Mesendoderm (in vitro differentiated cells): ENCODE results near the gene IQSEC1.

ENCODE experiments used
- DNase-seq: peaks from one replicate; pipeline ENCODE4 v3.0.0; 2013
- H2AK5ac ChIP-seq: 2 replicates; pipeline ENCODE4 v1.6.1; 2013; ENCODE audit warnings: low read length, inconsistent platforms
- H2BK120ac ChIP-seq: 2 replicates; pipeline ENCODE4 v1.6.1; 2013; ENCODE audit warnings: low read depth, mild to moderate bottlenecking, low read length, moderate library complexity, mixed read lengths
- H2BK15ac ChIP-seq: replicated peaks from 2 replicates; pipeline ENCODE4 v1.6.1; 2013; ENCODE audit warnings: low read depth, mild to moderate bottlenecking, moderate library complexity
- H2BK5ac ChIP-seq: 2 replicates; pipeline ENCODE4 v1.6.1; 2013; ENCODE audit warnings: low read length, inconsistent platforms
- H3K18ac ChIP-seq: 2 replicates; pipeline ENCODE4 v1.6.1; 2013; ENCODE audit warnings: mild to moderate bottlenecking, low read length, mixed read lengths
- H3K23ac ChIP-seq: one replicate; pipeline ENCODE4 v1.6.1; 2013; ENCODE audit warnings: low read length
- H3K27ac ChIP-seq: 2 replicates; pipeline ENCODE4 v1.5.1; 2013; ENCODE audit warnings: low read depth, mild to moderate bottlenecking, inconsistent platforms, low read length, moderate library complexity
- H3K27me3 ChIP-seq: 2 replicates; pipeline ENCODE4 v1.6.1; 2013; ENCODE audit warnings: low read length, control low read depth, mild to moderate bottlenecking, inconsistent platforms; ENCODE audit not compliant: insufficient read depth, poor library complexity
- H3K36me3 ChIP-seq: 2 replicates; pipeline ENCODE4 v1.6.1; 2013; ENCODE audit warnings: low read length, inconsistent platforms; ENCODE audit not compliant: control insufficient read depth, insufficient read depth
- H3K4ac ChIP-seq: one replicate; pipeline ENCODE4 v1.6.1; 2013; ENCODE audit warnings: low read depth, mild to moderate bottlenecking, low read length, moderate library complexity
- H3K4me1 ChIP-seq: 2 replicates; pipeline ENCODE4 v1.6.1; 2013; ENCODE audit warnings: low read depth, low read length, inconsistent platforms; ENCODE audit not compliant: control insufficient read depth
- H3K4me2 ChIP-seq: 2 replicates; pipeline ENCODE4 v1.6.1; 2013; ENCODE audit warnings: low read length
- H3K4me3 ChIP-seq: 2 replicates; pipeline ENCODE4 v1.5.1; 2013; ENCODE audit warnings: mild to moderate bottlenecking, low read length
- H3K56ac ChIP-seq: one replicate; pipeline ENCODE4 v1.6.1; 2013; ENCODE audit warnings: low read length
- H3K79me1 ChIP-seq: 2 replicates; pipeline ENCODE4 v1.6.1; 2013; ENCODE audit warnings: low read length, inconsistent platforms
- H3K79me2 ChIP-seq: 2 replicates; pipeline ENCODE4 v1.6.1; 2013; ENCODE audit warnings: mild to moderate bottlenecking, low read length; ENCODE audit not compliant: control insufficient read depth, insufficient read depth
- H3K9ac ChIP-seq: 2 replicates; pipeline ENCODE4 v1.6.1; 2013; ENCODE audit warnings: low read length, inconsistent platforms
- H4K5ac ChIP-seq: one replicate; pipeline ENCODE4 v1.6.1; 2013; ENCODE audit warnings: low read length
- H4K8ac ChIP-seq: one replicate; pipeline ENCODE4 v1.6.1; 2013; ENCODE audit warnings: low read depth, mild to moderate bottlenecking, control low read depth, low read length, moderate library complexity
- WGBS: extraction: QIAGEN DNeasy Blood & Tissue Kit; methylation state at CpG from one replicate; pipeline ENCODE4 v1.1.7; 2013; ENCODE audit warnings: low lambda C conversion rate, missing lambda C conversion rate; ENCODE audit not compliant: insufficient coverage; ENCODE audit errors: extremely low coverage; 5-methylcytosine and 5-hydroxymethylcytosine counted together

Gene IQSEC1

DNA sequence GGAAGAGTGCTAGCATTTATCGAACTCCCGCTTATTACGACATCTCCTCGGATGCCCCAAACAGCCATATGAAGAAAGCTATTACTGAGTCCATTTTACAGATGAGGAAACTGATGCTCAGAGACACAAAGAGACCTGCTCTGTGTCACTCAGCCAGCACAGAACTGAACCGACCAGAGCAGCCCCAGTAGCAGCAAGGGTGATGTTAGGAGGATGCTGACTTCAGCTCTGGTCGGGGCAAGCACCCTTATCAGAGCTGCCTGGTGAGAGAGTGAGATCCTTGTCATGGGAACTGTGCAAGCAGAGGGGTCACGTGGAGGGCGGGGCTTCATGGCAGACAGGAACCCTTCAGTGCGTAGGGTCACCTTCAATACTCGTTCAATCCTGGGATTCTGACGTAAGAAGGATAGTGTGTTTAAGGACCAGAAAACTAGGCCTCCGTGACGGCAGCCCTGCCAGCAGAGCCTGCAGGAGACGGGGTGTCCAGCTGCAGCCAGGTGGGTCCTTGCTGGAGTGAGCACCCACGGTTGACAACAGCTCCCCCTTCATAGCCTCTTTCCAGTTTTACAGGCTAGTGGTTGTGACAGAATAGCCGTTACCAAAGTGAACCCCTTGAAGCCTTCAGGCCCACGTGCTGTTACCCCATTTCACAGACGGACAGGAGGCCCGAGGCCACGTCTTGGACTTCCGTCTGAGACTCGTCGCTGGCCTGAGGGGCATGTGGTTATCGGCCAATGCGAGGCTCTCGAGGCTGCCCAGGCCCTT lies 12.0 kb upstream of the IQSEC1 start:
- no peak overlapping the region for H3K56ac ChIP-seq
- no peak overlapping the region for H3K23ac ChIP-seq
- H4K5ac ChIP-seq = no peak overlapping the region
- H3K18ac ChIP-seq = no peak overlapping the region
- no peak overlapping the region for H3K4me2 ChIP-seq
- H3K79me2 ChIP-seq = no peaks in the 10 kb centered on the region
- WGBS = no CpG with 5 or more reads among the region's 26 CpGs
- no peaks in the 10 kb centered on the region for H3K4me1 ChIP-seq
- no peaks in the 10 kb centered on the region for H3K27me3 ChIP-seq
- H3K36me3 ChIP-seq = no peaks in the 10 kb centered on the region
- no peak overlapping the region for H4K8ac ChIP-seq
- no peak overlapping the region for H2BK15ac ChIP-seq
- no peak overlapping the region for H3K27ac ChIP-seq
- no peak overlapping the region for H3K4ac ChIP-seq
- no peak overlapping the region for H2BK120ac ChIP-seq
- no peaks in the 10 kb centered on the region for H3K79me1 ChIP-seq
- no peak overlapping the region for H3K9ac ChIP-seq
- no peak overlapping the region for H2AK5ac ChIP-seq
- no peak overlapping the region for H2BK5ac ChIP-seq
- H3K4me3 ChIP-seq = no peak overlapping the region
- DNase-seq = no peak

DNA sequence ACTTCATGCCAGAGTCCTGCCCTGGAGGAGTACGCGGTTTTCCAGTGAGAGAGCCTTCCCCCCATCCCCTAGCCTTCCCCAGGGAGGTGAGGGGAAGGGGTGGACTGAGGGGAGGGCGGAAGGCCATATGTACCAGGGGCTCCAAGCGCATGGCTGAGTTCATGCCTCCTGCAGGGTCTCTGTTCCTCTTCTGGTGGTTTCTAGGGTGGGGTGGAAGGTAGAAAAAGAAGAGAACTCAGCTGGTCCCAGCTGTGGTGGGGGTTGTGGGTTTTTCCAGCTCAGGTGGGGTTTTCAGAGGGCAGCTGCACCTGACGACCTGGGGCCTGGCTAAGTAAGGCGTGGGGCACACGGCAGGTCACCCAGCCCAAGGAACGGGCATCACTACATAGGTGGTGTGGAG lies 10.7 kb upstream of the IQSEC1 start:
- Histone ChIP-seq H2BK5ac (no peak overlapping the region), H3K4me2 (no peak overlapping the region), H3K9ac (no peak overlapping the region), H3K79me1 (no peaks in the 10 kb centered on the region), H3K36me3 (no peaks in the 10 kb centered on the region), H2AK5ac (no peak overlapping the region), H3K4ac (no peak overlapping the region), H2BK120ac (no peak overlapping the region), H4K5ac (no peak overlapping the region), H3K79me2 (no peaks in the 10 kb centered on the region), H3K23ac (no peak overlapping the region), H2BK15ac (no peak overlapping the region), H3K27me3 (no peaks in the 10 kb centered on the region), H4K8ac (no peak overlapping the region), H3K4me1 (no peaks in the 10 kb centered on the region), H3K27ac (no peak overlapping the region), H3K4me3 (no peak overlapping the region), H3K56ac (no peak overlapping the region), H3K18ac (no peak overlapping the region)
- no CpG with 5 or more reads among the region's 8 CpGs for WGBS
- no peak for DNase-seq

DNA sequence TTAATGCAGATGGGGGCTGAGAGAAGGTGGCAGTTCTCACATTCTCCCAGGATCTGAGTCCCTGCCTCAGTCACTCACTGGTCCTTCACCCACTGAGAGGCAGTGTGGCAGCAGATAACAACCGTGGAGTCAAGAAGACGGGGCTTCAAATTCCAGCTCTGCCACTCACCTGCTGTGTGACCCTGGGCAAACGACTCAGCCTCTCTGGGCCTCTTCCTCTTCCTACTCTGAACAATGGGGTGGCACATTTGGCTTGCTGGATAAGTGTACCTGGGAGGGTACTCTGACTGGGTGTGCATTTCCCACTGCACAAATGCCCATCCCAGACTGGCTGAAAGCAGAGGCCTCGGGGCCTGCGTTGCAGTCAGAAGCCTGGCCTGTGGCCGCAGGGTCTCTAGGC lies 10.0 kb upstream of the IQSEC1 start:
- Histone ChIP-seq H3K56ac (no peak overlapping the region), H2BK5ac (no peak overlapping the region), H4K5ac (no peak overlapping the region), H3K9ac (no peak overlapping the region), H3K4me3 (no peak overlapping the region), H2BK120ac (no peak overlapping the region), H2AK5ac (no peak overlapping the region), H3K27ac (no peak overlapping the region), H3K4me1 (no peaks in the 10 kb centered on the region), H2BK15ac (no peak overlapping the region), H4K8ac (no peak overlapping the region), H3K4me2 (no peak overlapping the region), H3K79me2 (no peaks in the 10 kb centered on the region), H3K36me3 (no peaks in the 10 kb centered on the region), H3K79me1 (no peaks in the 10 kb centered on the region), H3K18ac (no peak overlapping the region), H3K4ac (no peak overlapping the region), H3K23ac (no peak overlapping the region), H3K27me3 (no peaks in the 10 kb centered on the region)
- no CpG with 5 or more reads among the region's 6 CpGs for WGBS
- no peak for DNase-seq

DNA sequence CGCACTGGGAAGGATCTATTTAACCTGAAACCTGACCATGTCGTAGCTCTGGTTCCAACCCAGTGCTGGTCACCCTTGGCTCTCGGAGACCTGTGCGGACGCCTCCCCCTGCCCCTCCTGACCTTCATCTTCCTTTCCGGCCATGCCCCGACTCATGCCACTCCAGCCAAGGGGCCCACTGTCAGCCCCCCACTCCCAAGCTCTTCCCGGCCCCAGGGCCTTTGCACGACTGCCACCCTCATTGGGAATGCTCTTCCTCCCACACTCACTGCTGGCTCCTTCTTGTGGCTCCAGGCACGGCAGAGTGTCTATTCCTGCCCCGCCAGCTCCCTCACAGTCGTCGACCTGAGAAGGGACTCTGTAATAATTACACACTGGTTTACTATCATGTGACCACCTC lies 9.4 kb upstream of the IQSEC1 start:
- H3K56ac ChIP-seq = no peak overlapping the region
- H3K4ac ChIP-seq = no peak overlapping the region
- H2BK15ac ChIP-seq = no peak overlapping the region
- H2BK5ac ChIP-seq = no peak overlapping the region
- no peak overlapping the region for H3K27ac ChIP-seq
- H3K4me2 ChIP-seq = no peak overlapping the region
- no peak overlapping the region for H2AK5ac ChIP-seq
- no peak overlapping the region for H3K23ac ChIP-seq
- no peaks in the 10 kb centered on the region for H3K79me2 ChIP-seq
- H3K4me1 ChIP-seq = no peaks in the 10 kb centered on the region
- WGBS = no CpG with 5 or more reads among the region's 13 CpGs
- no peak overlapping the region for H4K5ac ChIP-seq
- no peak for DNase-seq
- H4K8ac ChIP-seq = no peak overlapping the region
- no peaks in the 10 kb centered on the region for H3K36me3 ChIP-seq
- H2BK120ac ChIP-seq = no peak overlapping the region
- no peak overlapping the region for H3K4me3 ChIP-seq
- no peaks in the 10 kb centered on the region for H3K79me1 ChIP-seq
- H3K18ac ChIP-seq = no peak overlapping the region
- H3K9ac ChIP-seq = no peak overlapping the region
- no peaks in the 10 kb centered on the region for H3K27me3 ChIP-seq

DNA sequence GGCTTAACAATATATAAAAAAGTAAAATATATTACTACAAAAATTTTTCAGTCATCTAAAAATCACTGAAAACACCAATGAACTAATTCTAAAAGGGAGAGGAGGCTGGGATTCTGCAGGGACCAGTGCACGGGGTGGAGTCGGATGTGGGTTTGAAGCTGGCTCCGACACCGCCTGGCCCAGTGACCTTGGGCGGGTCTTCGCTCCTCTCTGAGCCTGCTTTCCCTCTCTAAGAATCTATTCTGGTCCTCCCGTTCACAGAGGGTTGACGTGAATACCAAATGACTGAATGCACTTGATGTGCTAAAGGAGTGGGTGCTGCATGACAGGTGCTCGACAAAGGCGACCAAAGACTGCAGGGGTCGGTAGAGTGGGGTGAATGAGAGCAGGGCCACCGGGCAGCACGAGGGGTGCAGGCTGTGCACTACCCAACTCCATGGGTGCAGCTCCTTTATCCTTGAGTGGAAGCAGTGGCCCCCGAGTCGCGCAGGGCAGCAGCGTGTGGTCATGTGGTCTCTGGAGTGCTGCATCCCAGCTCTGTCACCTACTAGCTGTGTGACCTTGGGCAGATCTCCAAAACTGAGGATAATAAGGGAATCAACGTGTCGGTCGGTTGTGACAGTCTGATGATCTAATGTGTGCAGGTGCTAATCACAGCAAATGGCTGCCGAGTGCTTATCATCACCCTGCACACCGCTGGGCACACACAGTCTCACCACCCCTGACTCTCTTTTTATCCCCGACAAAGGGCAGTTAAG lies 8.6 kb upstream of the IQSEC1 start:
- Histone ChIP-seq H3K79me2 (no peaks in the 10 kb centered on the region), H3K4me1 (no peaks in the 10 kb centered on the region), H3K36me3 (no peaks in the 10 kb centered on the region), H4K8ac (no peak overlapping the region), H3K27ac (no peak overlapping the region), H3K4me3 (no peak overlapping the region), H3K18ac (no peak overlapping the region), H3K23ac (no peak overlapping the region), H3K27me3 (no peaks in the 10 kb centered on the region), H3K4ac (no peak overlapping the region), H3K56ac (no peak overlapping the region), H3K4me2 (no peak overlapping the region), H2BK120ac (no peak overlapping the region), H2BK5ac (no peak overlapping the region), H3K79me1 (no peaks in the 10 kb centered on the region), H4K5ac (no peak overlapping the region), H2BK15ac (no peak overlapping the region), H3K9ac (no peak overlapping the region), H2AK5ac (no peak overlapping the region)
- no CpG with 5 or more reads among the region's 23 CpGs for WGBS
- DNase-seq = no peak
